Activated CD4-positive, CD25-positive, alpha-beta regulatory T cell (primary cell): ENCODE measurements around the gene EIF4E3.

ENCODE experiments used
- DNase-seq, 4 experiments: peaks; one replicate each; lab custom pipeline; 2025; lab: John Stamatoyannopoulos, UW

The EIF4E3 gene

DNA sequence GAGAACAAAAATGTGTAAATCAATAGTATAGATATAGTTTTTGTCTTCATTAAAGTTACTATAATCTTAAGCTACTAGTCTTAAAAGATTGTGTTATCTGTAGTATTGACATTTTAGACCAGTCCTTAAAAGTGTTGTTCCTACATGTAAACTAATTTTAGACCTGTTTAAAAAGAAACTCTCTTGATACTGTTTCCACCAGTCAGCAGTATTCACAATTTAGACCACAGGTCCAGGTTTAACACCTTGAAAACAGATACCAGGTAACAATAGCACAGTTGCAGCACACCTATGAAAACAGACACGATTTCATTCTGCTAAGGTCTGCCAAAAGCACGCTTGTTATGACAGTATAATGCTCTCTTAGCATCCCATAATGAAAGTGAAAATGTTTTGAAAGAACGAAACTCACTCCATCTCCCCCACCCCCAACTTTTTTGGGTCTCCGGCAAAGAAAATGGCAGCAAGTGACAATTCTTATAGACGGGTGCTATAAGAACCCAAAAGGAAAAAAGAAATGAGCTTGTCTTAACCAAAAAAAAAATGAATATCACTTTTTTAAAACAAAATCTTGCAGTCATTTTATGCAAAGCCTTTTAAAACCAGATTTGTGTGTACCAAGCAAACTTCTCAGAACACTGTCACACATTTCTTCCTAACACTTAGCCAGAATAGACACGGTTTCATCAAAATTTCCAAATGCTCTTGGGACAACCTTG, 1.6 kb downstream of the EIF4E3 start:
- peak in 3 of 4 experiments; percentile 8 to 18 (median 13) for DNase-seq

DNA sequence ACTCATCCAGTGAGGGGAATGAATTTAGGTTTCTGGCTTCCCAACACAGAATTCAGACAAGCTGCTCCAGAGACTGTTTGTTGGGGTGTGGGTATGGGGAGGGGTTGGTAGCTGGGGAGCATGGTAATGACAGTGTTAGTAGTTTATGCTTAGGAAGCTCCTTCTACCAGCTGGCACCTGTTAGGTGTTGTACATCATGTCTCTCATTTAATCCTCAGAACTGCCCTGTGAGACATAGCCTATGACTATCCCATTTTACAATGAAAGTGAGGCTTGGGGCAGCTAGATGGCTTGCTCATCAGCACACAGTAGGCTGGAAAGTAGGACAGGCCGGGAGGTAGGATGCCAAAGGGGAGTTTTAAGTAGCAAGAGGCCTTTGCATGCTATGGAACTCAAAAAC, 2.5 kb downstream of the EIF4E3 start:
- DNase-seq, result no peak

DNA sequence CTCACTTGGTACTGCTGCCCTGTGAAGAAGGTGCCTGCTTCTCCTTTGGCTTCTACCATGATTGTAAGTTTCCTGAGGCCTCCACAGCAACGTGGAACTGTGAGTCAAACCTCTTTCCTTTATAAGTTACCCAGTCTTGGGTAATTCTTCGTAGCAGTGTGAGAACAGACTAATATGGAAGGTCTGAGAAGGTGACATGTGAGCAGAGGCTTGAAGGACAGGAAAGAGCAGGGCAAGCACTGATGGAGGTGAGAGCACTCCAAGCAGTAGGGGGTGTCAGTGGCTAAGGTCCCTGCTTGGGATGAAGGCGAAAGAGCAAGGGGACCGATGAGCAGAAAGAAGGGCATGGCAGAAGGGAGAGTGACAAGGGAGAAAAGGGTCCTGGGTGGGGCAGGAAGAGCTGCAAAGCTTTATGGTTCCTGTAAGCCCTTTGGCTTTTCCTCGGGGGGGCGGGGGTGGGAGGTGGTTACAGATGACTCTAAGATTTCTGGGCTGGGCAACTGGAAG, 3.5 kb downstream of the EIF4E3 start:
- peak in 2 of 4 experiments; percentile 8 to 21 for DNase-seq

DNA sequence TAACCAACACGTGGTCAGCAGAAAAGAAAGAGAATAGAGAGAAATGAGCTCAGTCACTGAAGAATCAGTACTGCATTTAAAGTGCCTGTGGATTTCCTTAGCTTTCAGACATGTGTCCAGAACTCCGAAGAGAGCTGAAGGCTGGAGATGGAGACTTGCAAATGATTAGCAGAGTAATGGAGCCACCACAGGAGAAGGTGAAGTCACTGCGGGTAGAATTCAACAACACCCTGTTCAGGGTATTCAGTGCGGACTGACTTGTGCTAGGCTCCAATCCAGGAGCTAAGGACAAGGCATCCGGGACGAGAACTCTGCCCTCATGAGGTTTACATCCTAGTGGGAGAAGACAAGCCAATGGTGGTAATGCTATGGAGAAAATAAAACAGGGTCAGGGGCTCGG, 4.2 kb downstream of the EIF4E3 start:
- DNase-seq, result no peak

DNA sequence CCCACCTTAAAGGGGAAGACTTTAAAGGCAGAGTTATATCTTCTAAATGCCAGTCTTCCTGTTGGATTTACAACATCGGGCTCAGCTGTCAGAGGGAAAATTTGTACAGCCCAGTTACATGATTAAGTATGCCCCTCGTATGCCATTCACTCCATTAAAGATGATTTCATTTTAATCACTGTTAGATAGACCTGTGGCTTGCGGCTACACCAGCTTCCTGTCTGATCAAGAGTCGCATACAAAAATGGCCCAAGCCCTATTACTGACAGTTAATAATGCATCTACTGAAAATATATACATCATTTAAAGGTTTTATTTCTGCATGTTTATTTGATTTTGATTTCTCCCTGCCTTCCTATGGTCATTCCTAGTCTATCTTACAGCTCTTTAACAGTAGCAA, 7.1 kb downstream of the EIF4E3 start:
- no peak for DNase-seq

DNA sequence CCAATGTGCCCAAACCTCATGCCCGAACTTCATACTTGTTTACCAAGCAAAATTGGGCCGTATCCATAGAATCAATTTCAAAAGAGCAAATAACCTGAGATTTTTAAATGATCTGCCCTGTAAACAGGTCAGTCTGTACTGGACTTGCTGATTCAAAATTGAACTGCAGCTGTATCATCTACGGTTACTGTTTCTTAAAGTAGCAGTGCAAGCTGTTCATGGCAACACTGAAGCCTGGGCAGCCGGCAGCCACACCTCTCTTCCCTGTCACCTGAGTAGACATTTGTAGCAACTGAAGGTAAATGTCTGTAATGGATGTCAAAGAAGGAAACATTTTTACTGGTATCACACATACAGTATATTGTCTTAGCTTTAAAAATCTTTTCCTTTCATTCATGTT, 10.6 kb downstream of the EIF4E3 start:
- DNase-seq, result no peak

DNA sequence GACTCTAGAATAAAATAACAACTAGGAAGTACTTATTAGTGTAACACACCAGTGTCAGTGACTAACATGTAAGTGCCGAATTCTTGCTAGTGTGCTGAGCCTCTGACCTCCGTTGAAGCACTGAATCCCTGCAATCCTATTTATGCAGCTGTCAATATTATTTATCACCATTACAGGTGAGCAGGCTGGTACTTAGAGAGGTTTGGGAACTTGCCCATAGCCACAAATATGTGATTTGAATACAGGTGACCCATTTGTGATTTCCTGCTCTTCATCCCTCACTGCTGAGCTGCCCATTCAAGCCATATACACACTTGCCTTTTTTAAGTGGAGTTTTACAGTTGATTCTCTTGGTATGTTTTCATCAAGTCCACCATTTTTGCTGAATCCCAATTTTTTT, 12.2 kb downstream of the EIF4E3 start:
- DNase-seq, result no peak

DNA sequence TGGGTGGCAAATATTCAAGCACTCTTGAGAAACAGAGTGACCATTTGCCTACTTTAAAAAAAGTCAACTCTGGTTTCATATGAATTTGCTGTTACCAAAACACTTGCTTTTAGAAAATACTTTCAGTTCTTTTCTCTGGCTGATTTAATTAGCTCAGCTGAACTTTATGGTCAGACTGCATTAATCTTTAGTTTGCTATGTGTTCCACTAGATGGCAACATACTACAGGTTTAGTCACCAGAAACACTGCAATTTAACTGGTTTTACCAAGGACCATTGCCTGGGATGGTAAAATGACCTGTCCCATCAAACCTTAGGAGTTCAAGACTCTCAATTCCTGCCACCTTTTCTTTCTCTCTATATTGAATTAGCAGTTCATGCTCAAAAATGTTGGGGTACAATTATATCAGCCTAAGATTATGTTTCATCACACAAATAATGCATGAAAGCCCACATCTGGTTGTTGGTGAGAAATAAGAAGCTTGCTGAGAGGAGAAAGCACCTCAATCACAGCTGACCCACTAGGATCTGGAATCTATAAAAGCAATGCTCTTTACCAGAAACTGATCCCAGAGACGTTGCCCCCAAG, 14.2 kb downstream of the EIF4E3 start:
- no peak for DNase-seq

DNA sequence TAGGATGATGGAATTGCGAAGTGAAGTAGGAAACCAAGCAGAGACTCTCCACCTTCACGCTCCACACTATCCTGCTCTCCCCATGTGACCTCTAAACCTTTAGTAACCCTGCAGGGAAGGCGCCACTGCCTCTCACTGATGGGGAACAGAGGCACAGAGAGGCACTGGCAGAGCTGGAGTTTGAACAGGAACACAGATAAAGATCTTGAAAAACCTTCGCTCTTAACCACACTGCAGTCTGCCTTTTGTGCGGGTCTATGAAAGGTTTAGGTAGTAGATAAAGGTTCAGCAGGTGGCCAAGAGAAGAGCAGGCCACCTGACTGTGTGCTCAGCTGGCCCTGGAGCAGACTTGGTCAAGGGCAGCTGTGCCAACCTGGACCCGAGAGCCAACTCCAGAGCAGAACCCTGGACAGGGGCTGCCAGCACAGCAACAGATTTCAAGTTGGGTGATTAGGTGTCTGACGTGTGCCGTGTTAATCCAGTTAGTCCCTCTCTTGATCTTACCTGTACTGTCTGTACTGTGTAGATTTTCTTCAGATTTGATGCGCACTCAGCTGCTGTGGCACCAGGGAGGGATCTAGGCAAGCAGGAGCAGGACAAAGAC, 15.2 kb downstream of the EIF4E3 start:
- DNase-seq, result no peak

DNA sequence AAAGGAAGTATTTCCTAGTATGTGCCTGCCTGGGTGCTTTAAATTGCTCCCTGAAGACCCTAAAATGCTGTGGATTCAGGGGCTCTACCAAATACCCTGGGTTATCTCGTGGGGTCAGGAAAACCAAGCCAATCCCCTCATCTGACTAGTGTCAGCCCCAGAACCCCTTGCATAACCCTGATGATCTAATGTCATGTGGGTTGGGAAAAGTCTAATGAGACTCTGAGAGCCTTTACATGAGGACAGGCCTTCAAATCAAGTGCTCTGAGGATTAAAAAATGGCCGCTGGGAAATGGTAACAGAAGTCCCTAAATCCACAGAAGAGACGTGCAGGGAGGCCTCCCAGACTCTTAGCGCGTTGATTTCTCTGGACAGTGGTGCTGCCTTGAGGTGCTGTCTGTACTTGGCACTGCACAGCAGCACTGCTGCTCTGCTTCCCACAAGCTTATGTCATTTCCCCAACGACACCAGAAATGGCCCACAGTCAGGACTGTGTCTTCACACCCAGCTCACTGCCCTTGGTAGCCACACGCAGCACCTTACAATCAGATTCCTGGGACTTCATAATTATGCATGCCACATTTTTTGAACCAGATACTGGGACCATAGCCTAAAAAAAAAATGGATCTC, 16.6 kb downstream of the EIF4E3 start:
- DNase-seq, result no peak

DNA sequence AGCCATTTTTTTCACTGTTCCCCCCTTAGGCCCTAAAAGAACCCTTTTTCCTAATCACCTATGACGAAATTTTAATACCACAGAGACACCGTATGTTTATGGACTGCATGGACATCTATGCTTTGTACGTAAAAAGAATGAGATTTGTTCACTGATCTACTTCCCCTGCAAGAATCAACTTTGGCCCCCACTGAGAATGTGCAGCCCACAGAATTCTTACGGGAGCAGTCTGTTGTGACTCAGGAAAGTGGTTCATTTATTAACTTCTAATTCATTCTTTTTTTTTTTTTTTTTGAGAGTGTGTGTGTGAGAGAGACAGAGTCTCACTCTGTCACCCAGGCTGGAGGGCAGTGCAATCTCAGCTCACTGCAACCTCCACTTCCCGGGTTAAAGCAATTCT, 17.6 kb downstream of the EIF4E3 start:
- no peak for DNase-seq

DNA sequence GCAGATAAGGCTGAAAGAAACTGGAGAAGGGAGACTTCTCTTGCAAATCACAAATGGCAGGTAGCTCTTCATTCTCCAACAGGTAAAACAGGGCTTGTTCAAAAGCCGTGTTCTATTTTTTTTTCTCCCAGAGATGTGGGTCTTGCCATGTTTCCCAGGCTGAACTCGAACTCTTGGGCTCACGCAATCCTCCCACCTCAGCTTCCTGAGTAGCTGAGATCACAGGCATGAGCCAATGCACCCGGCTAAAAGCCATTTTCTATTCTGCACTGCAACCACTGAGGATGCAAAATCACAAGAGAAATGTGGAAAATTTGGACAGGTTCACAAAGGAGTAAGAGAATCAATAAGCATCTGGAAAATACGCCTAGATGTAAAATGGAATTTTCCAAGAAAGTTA, 19.5 kb downstream of the EIF4E3 start:
- no peak for DNase-seq

DNA sequence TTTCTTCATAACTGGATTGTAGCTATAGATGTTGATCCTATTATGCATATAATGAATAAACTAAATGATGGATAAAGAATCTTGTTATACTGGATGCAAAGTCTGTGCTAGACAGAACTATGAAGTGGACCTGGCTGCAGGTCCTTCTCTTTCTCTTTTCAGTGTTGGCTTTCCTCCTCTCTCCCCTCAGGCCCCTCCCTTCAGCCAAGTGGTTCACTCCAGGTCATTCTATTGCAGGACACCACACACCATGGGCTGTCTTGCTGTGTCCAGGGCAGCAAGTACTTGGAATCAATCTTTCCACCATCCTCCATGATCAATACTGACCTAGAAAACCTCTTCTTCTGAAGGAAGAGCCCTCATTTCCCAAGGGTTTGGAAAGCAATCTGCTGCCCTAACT, 20.3 kb downstream of the EIF4E3 start:
- no peak for DNase-seq

DNA sequence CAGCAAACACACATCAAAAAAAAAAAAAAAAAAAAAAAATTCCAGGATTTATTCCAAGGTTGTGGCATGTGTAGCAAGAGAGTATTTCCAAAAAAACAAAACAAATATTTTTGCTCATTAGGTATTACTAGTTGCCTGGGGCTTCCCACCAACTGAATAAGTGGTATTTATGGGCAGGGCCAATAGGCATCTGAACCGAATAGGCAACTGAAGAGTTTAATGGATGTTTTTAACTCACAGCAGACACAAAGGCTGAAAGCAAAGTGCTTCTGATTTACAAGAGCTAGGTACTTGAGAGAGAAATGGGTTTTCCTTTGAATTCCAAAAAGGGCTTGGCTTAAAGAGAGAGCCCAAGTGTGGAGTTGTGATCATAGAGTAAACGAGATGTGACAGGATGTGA, 21.4 kb downstream of the EIF4E3 start:
- DNase-seq, result no peak

DNA sequence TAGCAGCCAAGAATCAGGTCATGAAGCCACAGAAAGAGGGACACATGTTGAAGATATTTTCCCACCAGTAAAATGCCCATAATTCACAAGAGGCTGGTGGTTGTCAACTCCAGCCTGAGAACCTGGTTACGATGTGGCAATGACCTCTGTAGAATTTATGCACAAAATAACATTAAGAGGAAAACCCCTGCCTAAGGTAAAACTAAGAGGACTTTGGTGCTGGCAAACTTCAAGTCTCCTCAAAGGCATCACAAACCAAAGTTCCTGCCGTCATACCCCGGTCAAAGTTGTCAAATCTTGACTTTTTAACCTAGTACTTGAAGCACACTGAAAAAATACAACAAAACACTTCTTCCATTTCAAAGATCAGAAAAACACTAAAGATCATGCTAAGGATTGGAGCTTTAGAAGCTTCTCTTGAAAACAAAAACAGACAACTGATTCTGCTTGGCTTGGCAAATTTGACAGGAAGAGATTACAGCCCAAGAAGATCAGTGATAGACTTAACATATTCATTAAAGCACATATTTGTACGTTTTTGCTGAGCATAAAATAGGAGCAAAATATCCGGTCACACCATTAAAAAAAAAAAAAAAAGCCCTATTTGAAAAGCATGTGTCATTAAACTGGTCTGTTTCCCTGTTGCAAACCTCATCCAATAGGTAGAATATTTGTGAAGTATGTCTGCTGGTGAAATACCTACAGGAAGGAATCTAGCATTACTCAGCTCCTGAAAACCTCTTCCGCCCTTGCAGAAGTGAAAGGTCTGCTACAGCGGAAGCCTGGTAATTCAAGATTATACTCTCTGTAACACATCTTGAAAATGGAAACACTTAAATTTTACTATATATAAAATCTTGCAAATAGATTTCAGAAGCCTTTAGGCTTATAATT, 22.8 kb downstream of the EIF4E3 start:
- DNase-seq, result peak in 1 of 4 experiments; percentile 4

DNA sequence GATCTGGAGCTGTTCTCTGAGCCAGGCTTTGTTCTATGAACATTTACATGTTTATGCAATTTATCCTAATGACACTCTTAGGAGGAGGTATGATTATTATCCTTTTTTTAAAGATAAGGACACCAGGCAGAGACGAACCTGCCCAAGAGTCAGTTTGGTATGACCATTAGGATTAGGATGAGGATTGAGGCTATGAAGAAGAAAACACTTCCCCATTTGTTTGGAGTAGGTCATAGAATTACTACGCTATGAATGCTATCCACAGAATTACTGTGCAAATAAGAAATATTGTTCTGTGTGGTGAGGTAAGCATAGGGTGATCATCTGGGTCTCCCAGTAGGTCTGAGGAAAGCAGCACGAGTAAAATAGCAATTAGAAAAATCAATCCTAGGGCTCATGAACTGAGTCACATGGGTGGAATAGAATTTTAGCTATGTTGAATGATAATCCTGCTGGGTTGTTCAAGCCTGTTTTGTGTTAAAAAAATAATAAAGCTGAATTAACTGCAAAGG, 23.9 kb downstream of the EIF4E3 start:
- DNase-seq, result no peak

DNA sequence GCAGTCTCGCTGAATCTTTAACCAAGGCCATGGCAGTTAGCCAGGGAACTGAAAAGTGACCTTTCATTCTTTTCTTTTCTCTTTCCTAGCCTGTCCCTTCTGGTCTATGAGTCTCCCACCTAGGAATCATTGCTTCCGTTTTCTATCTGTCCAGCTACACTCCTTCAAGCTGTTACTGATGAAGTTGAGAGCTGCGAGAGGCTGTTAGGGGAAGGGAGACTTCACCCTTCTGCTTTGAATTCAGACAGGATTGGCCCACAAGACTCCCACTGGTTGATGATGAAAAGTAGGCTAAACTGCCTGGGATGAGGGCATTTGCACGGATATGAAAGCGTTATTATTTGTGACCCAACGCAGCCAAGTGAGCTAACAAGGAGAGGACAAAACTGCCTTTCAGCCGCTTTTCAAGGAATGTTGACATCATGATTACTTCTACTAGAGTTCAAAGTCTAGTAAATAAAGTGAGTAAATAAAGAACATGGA, 30.2 kb downstream of the EIF4E3 start:
- no peak for DNase-seq

DNA sequence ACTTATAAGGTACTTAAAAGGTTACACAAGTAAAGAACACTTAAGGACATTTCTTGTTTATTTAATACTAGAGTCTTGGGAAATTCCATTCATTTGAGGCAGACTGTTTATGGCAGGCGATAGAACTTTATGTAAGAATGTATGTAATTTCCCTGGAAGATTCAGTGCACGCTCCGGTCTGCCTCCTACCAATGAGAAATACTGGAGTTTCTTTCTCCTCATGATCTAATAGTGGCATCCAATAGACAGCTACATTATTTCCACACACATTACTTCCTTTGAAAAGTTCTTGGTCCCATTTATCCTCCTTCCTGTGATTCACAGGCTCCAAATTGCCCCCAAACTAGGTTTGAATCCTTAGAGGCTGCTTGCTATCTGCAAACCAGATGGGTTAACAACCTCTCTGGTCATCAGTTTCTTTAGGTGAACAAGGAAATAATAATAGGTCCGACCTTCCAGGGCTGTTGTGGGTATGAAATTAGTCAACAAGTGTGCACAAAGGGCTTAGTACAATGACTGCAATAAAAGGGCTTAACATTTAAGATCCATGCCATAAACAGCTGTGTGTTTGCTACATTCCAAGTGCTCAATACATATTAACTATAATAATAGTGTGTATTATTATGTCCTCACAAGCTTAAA, 30.7 kb downstream of the EIF4E3 start:
- DNase-seq, result no peak

DNA sequence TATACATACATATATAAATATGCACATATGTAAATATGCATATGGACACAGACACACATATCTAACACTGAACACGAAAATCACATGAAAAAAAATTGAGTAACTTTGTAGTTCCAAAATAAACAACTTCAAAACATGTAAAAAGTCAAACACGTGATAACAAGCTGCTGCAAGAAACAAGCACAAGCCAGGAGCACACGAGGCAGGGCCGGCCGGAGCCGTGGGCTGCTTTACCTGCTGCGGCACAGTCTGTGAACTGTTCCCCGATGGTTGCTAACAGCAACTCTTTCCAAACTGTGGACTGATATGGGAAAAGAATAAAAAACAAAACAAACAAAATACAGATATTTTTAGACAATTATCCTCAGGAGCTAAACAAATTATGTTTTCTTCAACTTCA, 31.6 kb downstream of the EIF4E3 start:
- DNase-seq, result no peak

DNA sequence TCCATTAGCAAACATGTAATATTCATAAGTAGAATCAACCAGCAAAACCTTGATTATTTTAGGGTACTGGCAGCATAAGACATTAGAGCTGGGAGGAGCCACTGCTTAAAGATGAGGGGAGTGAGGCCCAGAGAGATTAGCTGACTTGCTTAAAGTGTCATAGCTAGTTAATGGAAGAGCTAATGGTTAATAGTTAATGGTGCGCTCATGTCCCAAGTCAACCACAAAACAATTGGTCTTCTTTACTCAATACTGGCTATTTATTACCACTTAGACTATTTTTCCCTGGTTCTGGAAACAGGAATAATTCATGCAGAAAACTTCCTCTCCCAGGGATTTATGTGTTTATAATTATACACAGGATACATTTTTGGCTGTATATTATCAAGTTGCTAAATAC, 33.1 kb downstream of the EIF4E3 start:
- no peak for DNase-seq

DNA sequence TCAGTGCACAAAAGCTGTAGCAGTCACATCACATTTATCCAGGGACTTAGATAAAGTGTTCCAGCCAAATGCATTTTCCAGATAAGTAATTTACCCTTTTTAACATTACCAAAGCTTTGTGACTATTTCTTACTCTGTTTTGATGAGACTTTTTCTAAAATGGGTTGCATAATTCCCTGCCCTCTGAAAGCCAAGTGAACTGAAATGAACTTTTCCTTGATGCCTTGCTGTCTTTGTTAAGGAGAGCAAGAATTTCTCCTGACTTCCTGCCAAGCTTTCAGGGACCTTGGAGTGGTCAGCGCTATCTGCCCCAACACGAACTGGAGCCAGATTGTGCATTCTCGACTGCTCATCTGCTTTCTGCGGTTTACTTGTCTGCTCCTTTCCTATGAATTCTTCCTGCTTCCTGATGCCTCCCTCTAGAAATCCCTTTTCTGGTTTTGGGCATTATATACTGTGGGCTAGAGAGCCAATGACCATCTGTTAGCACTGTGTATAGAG, 34.8 kb downstream of the EIF4E3 start:
- DNase-seq, result no peak
